Keratinocyte (primary cell): ENCODE results near the gene SCAMP2.

Source experiments
- CTCF ChIP-seq, 3 experiments: IDR thresholded peaks in 1 of 3; conservative IDR thresholded peaks in 1 of 3; optimal IDR thresholded peaks in 1 of 3; 2 replicates in 2 of 3; 3 replicates in 1 of 3; pipeline versions ENCODE3 to v1.5.1; 2011; ENCODE audit warnings: low read length in 3 of 3, mild to moderate bottlenecking in 3 of 3, moderate library complexity in 2 of 3, control low read depth in 1 of 3, inconsistent platforms in 1 of 3; ENCODE audit not compliant: insufficient read depth in 2 of 3; ENCODE audit errors: extremely low read depth in 1 of 3
- EZH2 ChIP-seq: IDR thresholded peaks from one replicate; pipeline ENCODE4 v1.6.1; 2012; ENCODE audit warnings: inconsistent platforms, mild to moderate bottlenecking, low read length, moderate library complexity

GRCh38 chr15:74873036-74873755 is at the start of gene SCAMP2:
- no peak for TF ChIP-seq CTCF (optimal IDR thresholded peaks at IDR 0.05 in 1 of 3, IDR thresholded peaks at IDR 0.05 in 1 of 3, conservative IDR thresholded peaks at IDR 0.05 in 1 of 3; ENCODE audit: extremely low read depth in 1 of 3, insufficient read depth in 2 of 3, low read length in 3 of 3)
- TF ChIP-seq EZH2 = no peak
